ENCODE measurements around the gene IQCE. TPM values are rescaled to one million over a fixed set of nuclear protein-coding genes. Genes with fewer than 3 reads are reported as not detected.

Gene IQCE
- total and polyA plus RNA-seq, 10 of the 15 experiments (the other 5 are each of a cell fraction or from before 2014, with no cell fraction given), result 0.37 to 8.1 (median 3.7) TPM

DNA sequence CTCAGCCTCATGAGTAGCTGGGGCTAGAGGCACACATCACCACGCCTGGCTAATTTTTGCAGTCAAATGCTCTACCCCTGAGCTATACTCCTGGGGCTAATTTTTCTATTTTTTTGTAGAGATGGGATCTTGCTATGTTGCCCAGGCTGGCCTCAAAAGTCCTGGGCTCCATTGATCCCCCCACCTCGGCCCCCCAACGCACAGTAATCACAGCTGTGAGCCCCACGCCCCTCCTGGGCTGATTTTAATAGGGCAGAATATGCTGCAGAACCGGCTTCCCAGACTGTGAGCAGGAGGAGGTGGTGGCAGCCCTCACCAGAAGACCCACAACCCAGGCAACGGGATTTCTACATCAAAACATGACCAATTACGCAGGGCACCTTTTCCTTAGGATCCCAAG, 18.6 kb upstream of the IQCE start (continued):
- TF ChIP-seq, protein P1, sequence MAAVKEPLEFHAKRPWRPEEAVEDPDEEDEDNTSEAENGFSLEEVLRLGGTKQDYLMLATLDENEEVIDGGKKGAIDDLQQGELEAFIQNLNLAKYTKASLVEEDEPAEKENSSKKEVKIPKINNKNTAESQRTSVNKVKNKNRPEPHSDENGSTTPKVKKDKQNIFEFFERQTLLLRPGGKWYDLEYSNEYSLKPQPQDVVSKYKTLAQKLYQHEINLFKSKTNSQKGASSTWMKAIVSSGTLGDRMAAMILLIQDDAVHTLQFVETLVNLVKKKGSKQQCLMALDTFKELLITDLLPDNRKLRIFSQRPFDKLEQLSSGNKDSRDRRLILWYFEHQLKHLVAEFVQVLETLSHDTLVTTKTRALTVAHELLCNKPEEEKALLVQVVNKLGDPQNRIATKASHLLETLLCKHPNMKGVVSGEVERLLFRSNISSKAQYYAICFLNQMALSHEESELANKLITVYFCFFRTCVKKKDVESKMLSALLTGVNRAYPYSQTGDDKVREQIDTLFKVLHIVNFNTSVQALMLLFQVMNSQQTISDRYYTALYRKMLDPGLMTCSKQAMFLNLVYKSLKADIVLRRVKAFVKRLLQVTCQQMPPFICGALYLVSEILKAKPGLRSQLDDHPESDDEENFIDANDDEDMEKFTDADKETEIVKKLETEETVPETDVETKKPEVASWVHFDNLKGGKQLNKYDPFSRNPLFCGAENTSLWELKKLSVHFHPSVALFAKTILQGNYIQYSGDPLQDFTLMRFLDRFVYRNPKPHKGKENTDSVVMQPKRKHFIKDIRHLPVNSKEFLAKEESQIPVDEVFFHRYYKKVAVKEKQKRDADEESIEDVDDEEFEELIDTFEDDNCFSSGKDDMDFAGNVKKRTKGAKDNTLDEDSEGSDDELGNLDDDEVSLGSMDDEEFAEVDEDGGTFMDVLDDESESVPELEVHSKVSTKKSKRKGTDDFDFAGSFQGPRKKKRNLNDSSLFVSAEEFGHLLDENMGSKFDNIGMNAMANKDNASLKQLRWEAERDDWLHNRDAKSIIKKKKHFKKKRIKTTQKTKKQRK (IDR thresholded peaks at IDR 0.05; ENCODE audit: low read depth, low read length), result no peak
- no peak for TF ChIP-seq RFX5 (IDR thresholded peaks at IDR 0.05; ENCODE audit: low read depth, low read length)

DNA sequence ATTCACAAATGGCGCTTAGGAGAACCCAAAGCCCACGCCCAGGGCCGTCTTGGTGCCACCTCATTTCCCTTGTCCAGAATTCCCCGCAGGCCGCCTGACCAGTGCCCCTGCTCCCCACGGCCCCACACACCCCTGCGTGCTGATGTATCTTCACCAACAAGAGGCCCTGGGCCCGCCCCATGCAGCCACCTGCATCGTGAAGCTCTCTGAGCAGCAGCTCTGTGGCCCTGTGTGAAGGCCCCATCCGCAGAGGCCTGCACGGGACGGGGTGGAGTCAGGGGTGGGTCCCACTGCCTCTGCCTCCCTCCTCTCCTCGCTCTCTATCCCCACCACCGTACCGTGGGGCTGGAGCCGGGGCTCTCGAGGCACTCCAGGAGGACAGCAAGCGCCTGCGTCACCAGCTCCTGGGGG, 18.1 kb upstream of the IQCE start:
- no peaks in the 10 kb centered on the region for H3K9me3 ChIP-seq (replicated peaks; ENCODE audit: control insufficient read depth, insufficient read depth, low read length)
- TF ChIP-seq SREBF2 (IDR thresholded peaks at IDR 0.05; ENCODE audit: low read length) (no peak), ZNF274 (IDR thresholded peaks at IDR 0.05; ENCODE audit: insufficient read depth, insufficient read length) (no peak), SUZ12 (IDR thresholded peaks at IDR 0.05; ENCODE audit: unreplicated experiment) (no peak), IKZF1 (conservative IDR thresholded peaks at IDR 0.05) (no peak), KAT2A (conservative IDR thresholded peaks at IDR 0.05; ENCODE audit: control insufficient read depth, low read depth, low read length) (no peak), CEBPB (IDR thresholded peaks at IDR 0.05; ENCODE audit: borderline replicate concordance in 1 of 2, low read depth in 2 of 2, low read length in 2 of 2) (no peak), ZBED1 (IDR thresholded peaks at IDR 0.05; ENCODE audit: borderline replicate concordance) (no peak), NR2C2 (IDR thresholded peaks at IDR 0.05; ENCODE audit: borderline replicate concordance, control insufficient read depth, insufficient read length, low read depth) (no peak), MXI1 (IDR thresholded peaks at IDR 0.05; ENCODE audit: low read depth, low read length) (no peak), GABPA (IDR thresholded peaks at IDR 0.05; ENCODE audit: low read depth) (no peak), CHD2 (IDR thresholded peaks at IDR 0.05; ENCODE audit: borderline replicate concordance, low read depth, low read length) (no peak), SPI1 (IDR thresholded peaks at IDR 0.05; ENCODE audit: borderline replicate concordance, insufficient read depth, low read depth, low read length) (no peak)
- TF ChIP-seq, protein P2, sequence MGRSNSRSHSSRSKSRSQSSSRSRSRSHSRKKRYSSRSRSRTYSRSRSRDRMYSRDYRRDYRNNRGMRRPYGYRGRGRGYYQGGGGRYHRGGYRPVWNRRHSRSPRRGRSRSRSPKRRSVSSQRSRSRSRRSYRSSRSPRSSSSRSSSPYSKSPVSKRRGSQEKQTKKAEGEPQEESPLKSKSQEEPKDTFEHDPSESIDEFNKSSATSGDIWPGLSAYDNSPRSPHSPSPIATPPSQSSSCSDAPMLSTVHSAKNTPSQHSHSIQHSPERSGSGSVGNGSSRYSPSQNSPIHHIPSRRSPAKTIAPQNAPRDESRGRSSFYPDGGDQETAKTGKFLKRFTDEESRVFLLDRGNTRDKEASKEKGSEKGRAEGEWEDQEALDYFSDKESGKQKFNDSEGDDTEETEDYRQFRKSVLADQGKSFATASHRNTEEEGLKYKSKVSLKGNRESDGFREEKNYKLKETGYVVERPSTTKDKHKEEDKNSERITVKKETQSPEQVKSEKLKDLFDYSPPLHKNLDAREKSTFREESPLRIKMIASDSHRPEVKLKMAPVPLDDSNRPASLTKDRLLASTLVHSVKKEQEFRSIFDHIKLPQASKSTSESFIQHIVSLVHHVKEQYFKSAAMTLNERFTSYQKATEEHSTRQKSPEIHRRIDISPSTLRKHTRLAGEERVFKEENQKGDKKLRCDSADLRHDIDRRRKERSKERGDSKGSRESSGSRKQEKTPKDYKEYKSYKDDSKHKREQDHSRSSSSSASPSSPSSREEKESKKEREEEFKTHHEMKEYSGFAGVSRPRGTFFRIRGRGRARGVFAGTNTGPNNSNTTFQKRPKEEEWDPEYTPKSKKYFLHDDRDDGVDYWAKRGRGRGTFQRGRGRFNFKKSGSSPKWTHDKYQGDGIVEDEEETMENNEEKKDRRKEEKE (IDR thresholded peaks at IDR 0.05), result no peak
- no peaks in the 10 kb centered on the region for H4K20me1 ChIP-seq (ENCODE audit: control insufficient read depth, insufficient read depth)
- no peaks in the 10 kb centered on the region for H3K79me2 ChIP-seq (ENCODE audit: control insufficient read depth, insufficient read depth, low read length)
- FAIRE-seq (no peak), DNase-seq (ENCODE audit: low read depth, low spot score) (no peak), ATAC-seq (no peak)
- 93% methylated on average over 17 of the region's 19 CpGs for whole genome bisulfite sequencing (ENCODE audit: insufficient coverage, insufficient replicate concordance, low lambda C conversion rate, missing lambda C conversion rate)
- ChIA-PET POLR2A (no interaction called here), RAD21 (ENCODE audit: unreplicated experiment) (no interaction called here), SMC1A (ENCODE audit: uncharacterized antibody, unreplicated experiment) (no interaction called here), CTCF (no interaction called here)
- H3K36me3 ChIP-seq (ENCODE audit: control insufficient read depth in 2 of 2, insufficient read depth in 2 of 2, low read length in 1 of 2), result peaks cover 0 to 24% of the 10 kb centered on the region in 2 experiments; a peak in 3 of 4 replicates
- H3K9ac ChIP-seq (ENCODE audit: control insufficient read depth, insufficient read depth, low read length), result no peak overlapping the region
- no peaks in the 10 kb centered on the region for H3K4me1 ChIP-seq (ENCODE audit: control insufficient read depth, insufficient read depth, low read length)
- H3K27me3 ChIP-seq (replicated peaks in 1 of 2; ENCODE audit: control insufficient read depth in 2 of 2, insufficient read depth in 2 of 2, low read length in 1 of 2), result no peaks in the 10 kb centered on the region
- in situ Hi-C loops (cut with MboI), result no loop called here
- intact Hi-C loops (cut with micrococcal nuclease; ENCODE audit: unreplicated experiment), result no loop called here
- H2AFZ ChIP-seq (ENCODE audit: control insufficient read depth, low read depth, low read length), result no peak overlapping the region
- no peak overlapping the region for H3K4me3 ChIP-seq
- BruUV-seq (replicated peaks), result no TSS peak
- no peak overlapping the region for H3K4me2 ChIP-seq (ENCODE audit: control insufficient read depth, insufficient read depth)
- no peak overlapping the region for H3K27ac ChIP-seq (ENCODE audit: control insufficient read depth, insufficient read depth)
